ENCODE measurements around the gene A4GALT. TPM values are rescaled to one million over a fixed set of nuclear protein-coding genes. Genes with fewer than 3 reads are reported as not detected.

A4GALT gene, protein sequence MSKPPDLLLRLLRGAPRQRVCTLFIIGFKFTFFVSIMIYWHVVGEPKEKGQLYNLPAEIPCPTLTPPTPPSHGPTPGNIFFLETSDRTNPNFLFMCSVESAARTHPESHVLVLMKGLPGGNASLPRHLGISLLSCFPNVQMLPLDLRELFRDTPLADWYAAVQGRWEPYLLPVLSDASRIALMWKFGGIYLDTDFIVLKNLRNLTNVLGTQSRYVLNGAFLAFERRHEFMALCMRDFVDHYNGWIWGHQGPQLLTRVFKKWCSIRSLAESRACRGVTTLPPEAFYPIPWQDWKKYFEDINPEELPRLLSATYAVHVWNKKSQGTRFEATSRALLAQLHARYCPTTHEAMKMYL
- 13.3 TPM for polyA plus RNA-seq (2012; ENCODE audit: insufficient read length, low read depth)

DNA sequence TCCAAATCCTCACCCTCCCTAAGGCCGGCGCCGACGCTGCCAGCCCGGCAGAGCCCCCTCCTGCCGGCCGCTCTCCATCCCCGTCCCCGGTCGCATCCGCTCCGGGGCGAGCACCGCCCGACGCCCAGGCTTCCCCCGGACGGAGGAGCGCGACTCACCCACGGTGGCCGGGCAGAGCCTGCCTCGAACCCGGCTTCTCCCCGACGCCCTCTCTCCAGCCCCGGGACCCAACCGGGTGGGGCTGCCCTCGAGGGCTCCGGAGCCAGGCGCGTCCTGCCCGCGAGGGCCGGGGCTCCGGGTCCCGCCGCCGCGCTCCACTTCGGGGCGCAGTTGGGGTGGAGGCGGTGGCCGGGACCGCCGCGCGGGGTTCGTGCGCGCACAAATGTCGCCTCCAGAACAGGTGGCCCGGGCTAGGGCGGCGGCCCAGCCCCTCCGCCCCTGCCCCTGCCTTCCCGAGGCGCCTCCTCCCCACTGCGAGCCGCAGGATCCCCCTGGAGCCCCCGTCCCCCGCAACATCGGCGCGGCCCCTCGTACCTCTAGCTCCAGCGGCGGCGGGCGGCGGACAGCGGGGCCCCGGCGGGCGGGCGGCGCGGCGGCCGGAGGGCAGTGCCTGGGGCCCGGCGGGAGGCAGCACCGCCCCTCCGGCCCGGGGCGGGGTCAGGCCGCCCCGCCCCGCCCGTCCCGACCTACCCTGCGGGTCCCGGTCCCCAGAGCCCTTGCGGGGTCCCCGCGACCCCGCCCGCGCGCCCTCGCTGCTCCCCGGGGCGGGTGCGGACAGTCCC, at the start of gene A4GALT:
TSS of gene A4GALT (minus strand) at position 608 of the 782 bp plus-strand sequence. CDS start 26,919 bp downstream, outside the sequence.
- TF ChIP-seq SIN3A (IDR thresholded peaks at IDR 0.05; ENCODE audit: borderline replicate concordance, insufficient read depth, low read length), result no peak
- TF ChIP-seq TAF1 (IDR thresholded peaks at IDR 0.05; ENCODE audit: borderline replicate concordance, insufficient read depth, low read length), result no peak
- no peak for TF ChIP-seq FOXP2 (optimal IDR thresholded peaks at IDR 0.05; ENCODE audit: borderline replicate concordance, extremely low read depth, extremely low read length, insufficient read depth)
- no peak for TF ChIP-seq POLR2AphosphoS5 (IDR thresholded peaks at IDR 0.05; ENCODE audit: low read depth, low read length)
- TF ChIP-seq, protein P1, sequence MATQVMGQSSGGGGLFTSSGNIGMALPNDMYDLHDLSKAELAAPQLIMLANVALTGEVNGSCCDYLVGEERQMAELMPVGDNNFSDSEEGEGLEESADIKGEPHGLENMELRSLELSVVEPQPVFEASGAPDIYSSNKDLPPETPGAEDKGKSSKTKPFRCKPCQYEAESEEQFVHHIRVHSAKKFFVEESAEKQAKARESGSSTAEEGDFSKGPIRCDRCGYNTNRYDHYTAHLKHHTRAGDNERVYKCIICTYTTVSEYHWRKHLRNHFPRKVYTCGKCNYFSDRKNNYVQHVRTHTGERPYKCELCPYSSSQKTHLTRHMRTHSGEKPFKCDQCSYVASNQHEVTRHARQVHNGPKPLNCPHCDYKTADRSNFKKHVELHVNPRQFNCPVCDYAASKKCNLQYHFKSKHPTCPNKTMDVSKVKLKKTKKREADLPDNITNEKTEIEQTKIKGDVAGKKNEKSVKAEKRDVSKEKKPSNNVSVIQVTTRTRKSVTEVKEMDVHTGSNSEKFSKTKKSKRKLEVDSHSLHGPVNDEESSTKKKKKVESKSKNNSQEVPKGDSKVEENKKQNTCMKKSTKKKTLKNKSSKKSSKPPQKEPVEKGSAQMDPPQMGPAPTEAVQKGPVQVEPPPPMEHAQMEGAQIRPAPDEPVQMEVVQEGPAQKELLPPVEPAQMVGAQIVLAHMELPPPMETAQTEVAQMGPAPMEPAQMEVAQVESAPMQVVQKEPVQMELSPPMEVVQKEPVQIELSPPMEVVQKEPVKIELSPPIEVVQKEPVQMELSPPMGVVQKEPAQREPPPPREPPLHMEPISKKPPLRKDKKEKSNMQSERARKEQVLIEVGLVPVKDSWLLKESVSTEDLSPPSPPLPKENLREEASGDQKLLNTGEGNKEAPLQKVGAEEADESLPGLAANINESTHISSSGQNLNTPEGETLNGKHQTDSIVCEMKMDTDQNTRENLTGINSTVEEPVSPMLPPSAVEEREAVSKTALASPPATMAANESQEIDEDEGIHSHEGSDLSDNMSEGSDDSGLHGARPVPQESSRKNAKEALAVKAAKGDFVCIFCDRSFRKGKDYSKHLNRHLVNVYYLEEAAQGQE (IDR thresholded peaks at IDR 0.05; ENCODE audit: insufficient read depth in 1 of 2, low read depth in 2 of 2, low read length in 2 of 2), result no peak

DNA sequence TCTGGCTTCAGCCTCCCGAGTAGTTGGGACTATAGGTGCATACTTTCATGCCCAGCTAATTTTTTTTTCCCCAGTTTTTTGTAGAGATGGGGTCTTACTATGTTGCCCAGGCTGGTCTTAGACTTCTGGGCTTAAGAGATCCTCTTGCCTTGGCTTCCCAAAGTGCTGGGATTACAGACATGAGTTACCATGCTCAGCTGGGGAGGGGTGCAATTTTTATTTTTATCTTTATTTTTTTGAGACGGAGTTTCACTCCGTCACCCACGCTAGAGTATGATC, 49.7 kb upstream of the A4GALT start:
- TF ChIP-seq, protein P1 (IDR thresholded peaks at IDR 0.05; ENCODE audit: insufficient read depth in 1 of 2, low read depth in 2 of 2, low read length in 2 of 2), result no peak

DNA sequence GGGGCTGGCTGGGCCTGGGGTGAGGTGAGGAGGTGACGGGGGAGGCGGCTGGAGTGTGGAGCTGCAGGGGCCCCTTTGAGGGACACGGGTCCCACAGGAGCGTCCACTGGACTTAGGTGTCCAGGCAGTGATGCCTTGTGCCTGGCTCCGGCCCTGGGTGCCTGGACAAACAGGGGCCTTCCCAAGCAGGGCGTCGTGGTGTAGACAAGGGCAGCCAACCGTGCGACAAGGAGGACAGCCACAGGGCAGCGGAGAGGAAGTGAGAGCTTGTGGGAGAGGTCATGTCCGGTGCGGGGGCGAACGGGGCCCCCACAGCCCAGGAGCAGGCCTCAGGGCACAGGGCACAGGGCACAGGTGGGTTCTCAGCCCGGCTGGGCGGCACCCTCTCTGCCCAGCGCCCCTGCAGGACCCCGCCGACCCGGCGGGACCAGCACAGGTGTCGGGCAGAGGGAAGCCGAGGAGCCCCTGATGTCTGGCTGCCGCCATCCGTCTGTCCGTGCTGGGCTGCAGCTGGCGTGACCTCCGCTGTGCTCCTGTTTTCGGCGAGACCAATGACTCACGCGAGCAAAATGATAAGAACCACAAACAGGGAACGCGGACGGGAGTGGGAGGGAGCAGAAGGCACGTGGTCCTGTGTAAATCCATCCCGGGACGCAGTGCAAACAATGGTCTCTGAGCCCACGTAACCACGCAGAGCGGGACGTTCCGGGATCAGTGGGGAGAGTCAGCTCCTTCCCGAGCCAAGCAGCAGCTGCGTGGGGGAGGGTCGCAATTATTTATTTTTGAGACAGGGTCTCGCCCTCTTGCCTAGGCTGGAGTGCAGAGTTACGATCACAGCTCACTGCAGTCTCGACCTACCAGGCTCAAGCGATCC, 49.1 kb upstream of the A4GALT start:
- no peak for TF ChIP-seq SIN3A (IDR thresholded peaks at IDR 0.05; ENCODE audit: borderline replicate concordance, insufficient read depth, low read length)
- peak; percentile 42 for TF ChIP-seq FOXP2 (optimal IDR thresholded peaks at IDR 0.05; ENCODE audit: borderline replicate concordance, extremely low read depth, extremely low read length, insufficient read depth)

DNA sequence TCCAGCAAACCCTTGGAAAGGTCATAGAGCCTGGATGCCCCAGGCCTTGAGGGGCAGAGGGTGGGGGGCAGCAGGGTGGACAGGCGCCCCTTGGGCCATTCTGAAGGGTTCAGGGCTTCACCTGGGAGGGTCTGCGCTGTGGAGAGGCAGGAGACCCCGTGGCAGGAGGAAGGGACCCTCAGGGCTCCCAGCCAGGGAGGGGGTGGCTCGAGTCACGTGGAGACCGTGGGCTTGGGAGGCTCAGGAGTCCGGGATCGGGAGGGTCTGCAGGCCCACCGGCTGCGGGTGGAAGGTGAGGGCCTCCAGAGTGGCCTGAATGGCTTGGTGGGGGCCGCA, 48.5 kb upstream of the A4GALT start:
- TF ChIP-seq SIN3A (IDR thresholded peaks at IDR 0.05; ENCODE audit: borderline replicate concordance, insufficient read depth, low read length) (no peak), TAF1 (IDR thresholded peaks at IDR 0.05; ENCODE audit: borderline replicate concordance, insufficient read depth, low read length) (no peak), FOXP2 (optimal IDR thresholded peaks at IDR 0.05; ENCODE audit: borderline replicate concordance, extremely low read depth, extremely low read length, insufficient read depth) (no peak), POLR2AphosphoS5 (IDR thresholded peaks at IDR 0.05; ENCODE audit: low read depth, low read length) (no peak)
- TF ChIP-seq, protein P1 (IDR thresholded peaks at IDR 0.05; ENCODE audit: insufficient read depth in 1 of 2, low read depth in 2 of 2, low read length in 2 of 2), result no peak

DNA sequence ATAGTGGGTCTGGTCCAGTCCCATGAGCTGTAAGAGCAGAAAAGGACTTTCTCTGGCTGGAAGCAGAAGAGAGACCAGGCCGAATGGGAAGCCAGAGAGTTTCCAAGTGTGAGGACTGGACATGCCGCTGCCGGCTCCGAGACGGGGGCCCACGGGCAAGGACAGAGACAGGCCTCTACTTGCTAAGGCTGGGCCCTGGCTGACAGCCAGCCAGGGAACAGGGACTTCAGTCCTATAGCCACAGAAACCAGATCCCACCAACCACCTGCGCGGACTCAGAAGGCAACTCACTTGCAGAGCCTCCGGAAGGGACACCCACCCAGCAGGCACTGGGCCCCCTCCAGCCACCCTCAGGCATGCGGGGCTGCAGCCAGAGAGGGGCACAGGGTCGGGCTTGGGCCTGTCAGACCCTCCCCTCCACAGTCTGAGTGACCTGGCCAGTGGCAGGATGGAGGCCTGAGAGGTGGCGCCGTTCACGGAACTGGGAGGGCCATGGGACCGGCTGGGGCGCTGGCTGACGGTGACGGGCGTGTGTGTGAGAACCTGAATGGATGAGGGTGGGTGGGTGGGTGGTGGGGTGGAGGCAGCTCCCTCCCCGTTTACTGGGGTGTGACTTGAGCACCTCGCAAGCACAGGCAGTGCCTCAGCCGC, 47.8 kb upstream of the A4GALT start:
- TF ChIP-seq SIN3A (IDR thresholded peaks at IDR 0.05; ENCODE audit: borderline replicate concordance, insufficient read depth, low read length) (no peak), FOXP2 (optimal IDR thresholded peaks at IDR 0.05; ENCODE audit: borderline replicate concordance, extremely low read depth, extremely low read length, insufficient read depth) (no peak), POLR2AphosphoS5 (IDR thresholded peaks at IDR 0.05; ENCODE audit: low read depth, low read length) (no peak), TAF1 (IDR thresholded peaks at IDR 0.05; ENCODE audit: borderline replicate concordance, insufficient read depth, low read length) (no peak)
- TF ChIP-seq, protein P1 (IDR thresholded peaks at IDR 0.05; ENCODE audit: insufficient read depth in 1 of 2, low read depth in 2 of 2, low read length in 2 of 2), result no peak
